ENCODE measurements around the gene EPS15.
"Not testable (repeated sequence)": the region's sequence is repeated elsewhere in the genome, so short reads cannot be mapped to it uniquely, and the experiment has no call there.

Gene EPS15

DNA sequence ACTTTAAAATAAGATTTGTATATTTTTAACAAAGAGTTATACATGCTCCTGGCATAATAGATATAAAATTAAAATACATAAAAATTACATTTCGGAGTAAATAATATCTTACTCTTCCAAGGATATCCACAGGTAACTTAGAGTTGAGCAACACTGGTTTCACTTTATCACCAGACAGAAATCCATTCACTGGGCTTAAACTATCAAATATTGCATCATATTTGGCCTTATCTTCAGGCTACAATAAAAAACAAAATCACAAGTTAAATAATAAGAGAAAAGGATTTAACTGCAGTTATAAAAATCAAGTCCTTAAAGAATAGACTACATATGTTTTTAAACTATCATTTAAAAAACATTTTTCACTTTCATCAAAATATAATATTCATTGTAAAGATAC is 55.5 kb downstream of the EPS15 start:
- no peak for DNase-seq

GRCh38 chr1:51462289-51462688 is 56.8 kb downstream of the EPS15 start:
- DNase-seq: not testable (repeated sequence)

GRCh38 chr1:51454554-51454953 is 64.5 kb downstream of the EPS15 start:
- DNase-seq: no peak

DNA sequence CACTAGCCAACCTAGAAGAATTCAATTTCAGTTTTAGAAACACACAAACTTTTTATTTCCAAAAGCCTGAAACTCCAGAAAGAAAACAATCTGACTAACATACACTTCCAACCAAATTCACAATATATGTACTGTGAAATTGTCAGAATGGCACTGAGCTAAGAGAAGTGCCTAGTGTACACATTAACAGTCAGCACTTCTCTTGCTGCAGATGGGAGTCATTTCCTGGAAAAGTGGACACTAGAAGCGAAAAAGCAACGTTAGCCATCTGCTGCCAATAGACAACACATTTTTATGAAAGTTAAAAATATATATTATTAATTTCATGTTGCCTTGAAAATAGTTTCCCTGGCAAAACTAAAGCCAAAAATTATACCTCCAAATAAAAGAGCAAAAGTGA is 66.1 kb downstream of the EPS15 start:
- DNase-seq: no peak

GRCh38 chr1:51448844-51449454 is 70.1 kb downstream of the EPS15 start:
- not testable (repeated sequence) for DNase-seq

DNA sequence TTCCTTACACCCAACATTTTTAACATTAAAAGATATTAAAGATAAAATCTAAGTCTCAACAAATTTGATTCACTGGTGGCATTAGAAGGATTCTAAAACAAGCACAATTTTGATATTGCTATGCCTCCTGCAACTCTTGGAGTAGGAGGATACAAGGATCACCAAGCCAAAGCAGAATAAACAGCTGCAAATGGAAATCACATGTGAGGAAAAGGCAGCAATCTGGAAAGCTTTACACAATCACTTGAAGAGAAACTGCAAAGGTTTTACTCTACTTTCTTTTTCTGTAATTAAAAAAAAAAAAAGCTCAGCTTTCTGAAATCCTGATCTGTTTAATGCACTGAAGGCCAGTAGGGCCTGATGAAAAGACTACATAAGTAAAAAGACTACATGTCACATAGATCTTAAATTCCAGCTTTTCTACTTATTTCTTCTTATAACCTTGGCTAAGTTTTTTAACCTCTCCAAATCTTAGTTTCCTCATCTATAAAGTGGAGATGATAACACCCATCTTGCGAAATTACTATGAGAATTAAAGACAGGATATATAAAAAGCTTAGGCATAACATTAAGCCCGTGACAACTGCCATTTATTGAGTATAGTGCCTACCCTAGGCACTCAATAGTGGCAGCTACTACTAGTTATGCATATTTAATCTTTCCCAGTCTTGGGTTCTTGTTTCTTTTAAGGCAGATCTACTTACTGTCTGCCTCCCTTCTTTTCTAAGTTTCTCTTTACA is 73.5 kb downstream of the EPS15 start:
- DNase-seq: no peak

DNA sequence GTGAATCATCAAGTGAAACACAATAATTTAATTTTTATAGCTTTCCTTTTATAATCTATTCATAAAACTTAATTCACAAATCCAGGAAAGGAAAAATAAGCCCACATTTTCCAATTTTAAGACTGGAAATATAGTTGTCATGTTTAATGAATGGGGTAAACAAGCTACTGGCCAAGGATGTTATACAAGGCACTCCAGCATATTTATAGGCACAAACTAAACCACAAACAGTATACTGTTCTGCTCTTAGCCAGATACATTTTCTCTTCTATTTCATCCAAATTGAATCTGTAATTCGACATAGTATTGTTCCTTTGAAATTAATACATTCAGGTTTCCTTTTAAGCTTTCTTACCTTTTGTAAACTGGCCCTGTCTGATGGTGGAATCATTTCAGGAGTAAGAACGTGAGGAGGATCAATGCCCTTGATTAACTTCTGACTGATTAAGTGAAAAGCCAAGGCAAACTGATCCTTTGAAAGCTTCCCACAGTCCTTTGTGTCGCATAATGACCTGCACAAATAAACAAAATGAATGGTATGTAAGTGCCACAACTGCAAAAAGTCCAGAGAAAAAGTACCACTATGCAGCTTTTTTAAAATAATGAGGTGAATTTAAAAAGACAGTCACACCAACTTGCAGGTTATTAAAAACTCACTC is 74.4 kb downstream of the EPS15 start:
- DNase-seq: no peak

GRCh38 chr1:51444096-51444495 is 75.0 kb downstream of the EPS15 start:
- no peak for DNase-seq

DNA sequence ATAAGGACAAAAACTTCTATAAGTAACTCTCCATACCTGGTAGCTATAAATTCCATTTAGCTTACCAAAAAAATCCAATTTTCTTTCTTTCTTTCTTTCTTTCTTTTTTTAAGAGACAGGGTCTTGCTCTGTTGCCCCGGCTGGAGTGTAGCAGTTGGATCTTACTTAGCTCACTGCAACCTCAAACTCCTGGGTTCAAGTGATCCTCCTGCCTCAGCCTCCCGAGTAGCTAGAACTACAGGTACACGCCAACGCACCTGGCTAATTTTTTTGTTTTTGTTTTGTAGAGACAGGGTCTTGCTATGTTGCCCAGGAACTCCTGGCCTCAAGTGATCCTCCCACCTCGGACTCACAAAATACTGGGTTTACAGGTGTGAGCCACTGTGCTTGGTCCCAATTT is 75.5 kb downstream of the EPS15 start:
- DNase-seq: no peak

DNA sequence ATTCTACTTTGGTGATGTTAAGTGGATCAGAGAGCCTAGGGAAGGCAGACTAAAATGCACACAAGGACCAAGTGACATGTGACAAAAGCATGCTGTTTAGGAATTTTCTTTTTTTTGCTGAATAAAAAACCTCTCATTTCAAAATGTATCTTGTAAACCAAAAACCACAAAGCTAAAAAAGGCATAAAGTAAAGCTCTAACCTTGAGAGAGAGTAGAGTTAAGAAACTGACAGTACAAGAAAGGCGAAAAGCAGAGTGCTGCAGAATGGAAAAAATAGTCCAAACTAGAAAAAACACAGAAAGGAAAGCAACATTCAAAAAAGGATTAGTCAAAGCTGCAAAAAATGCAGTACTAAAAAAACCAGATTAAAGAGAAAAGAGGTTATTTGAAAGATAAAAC is 76.5 kb downstream of the EPS15 start:
- DNase-seq: no peak

DNA sequence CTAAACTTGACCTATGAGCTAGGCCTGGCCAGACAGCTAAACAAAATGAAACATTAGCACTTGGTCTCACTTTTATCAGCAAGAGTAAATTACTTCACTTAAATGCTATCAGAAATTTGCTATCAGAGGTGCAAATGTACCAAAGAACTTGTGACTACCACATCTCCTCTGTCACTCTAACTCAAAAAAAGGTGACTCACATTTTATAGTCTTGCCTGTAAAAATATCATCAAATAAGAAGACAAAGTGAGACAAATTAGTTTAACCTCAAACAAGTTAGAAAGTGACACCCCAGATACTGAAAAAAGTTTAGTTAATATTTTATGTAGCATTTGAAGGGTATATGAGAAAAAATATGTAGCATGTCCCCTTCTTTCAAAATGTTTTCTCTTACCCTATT is 76.9 kb downstream of the EPS15 start:
- no peak for DNase-seq

DNA sequence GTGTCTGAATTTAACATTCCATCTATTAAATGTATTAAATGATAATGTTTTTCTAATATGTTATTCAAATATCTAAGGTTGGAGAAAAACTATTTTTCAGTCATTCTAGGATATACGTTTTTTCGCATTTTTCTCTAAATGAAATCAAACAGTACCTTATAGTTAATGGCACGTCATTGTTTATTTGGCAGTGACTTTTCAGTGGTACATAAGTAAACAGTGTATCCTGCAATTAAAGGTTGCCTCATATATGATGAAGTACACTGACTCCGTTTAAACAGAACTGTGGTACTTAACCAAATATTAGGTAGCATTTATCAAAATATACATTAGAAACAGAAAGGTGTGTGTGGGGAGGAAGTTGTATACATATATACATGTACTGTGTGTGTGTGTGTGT is 79.2 kb downstream of the EPS15 start:
- no peak for DNase-seq

- no peak for DNase-seq
Measured at GRCh38 chr1:51439053-51439452, 80.0 kb downstream of the EPS15 start.

DNA sequence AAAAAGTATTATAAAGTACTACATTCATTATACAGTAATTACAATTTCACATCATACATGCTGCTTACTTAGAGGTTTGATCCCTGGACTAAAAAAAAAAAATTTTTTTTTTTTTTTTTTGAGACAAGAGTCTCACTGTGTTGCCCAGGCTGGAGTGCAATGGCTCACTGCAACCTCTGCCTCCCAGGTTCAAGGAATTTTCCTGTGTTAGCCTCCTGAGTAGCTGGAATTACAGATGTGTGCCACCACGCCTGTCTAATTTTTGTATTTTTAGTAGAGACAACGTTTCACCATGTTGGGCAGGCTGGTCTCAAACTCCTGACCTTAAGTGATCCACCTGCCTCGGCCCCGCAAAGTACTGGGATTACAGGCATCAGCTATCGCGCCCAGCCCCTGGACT is 81.7 kb downstream of the EPS15 start:
- not testable (repeated sequence) for DNase-seq

DNA sequence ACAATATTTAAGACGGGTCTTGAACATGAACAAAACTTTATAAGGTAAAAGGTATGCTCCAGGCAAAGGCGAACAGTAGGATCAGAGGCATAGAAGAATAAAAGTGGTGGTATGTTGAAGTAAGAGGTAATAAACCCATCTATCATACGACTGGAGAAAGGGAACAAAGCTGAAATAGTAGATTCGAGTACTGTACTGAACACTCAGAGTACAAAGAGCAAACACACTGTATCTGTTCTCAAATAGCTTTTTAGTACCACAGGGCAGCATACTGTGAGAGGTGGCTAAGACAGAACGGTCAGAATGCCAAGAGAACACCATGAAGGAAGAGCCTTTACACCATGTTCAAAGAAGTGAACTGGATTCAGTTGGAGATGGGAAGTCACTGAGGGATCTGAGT is 83.2 kb downstream of the EPS15 start:
- DNase-seq: no peak

- no peak for DNase-seq
Measured at GRCh38 chr1:51433972-51434510, 85.0 kb downstream of the EPS15 start.

DNA sequence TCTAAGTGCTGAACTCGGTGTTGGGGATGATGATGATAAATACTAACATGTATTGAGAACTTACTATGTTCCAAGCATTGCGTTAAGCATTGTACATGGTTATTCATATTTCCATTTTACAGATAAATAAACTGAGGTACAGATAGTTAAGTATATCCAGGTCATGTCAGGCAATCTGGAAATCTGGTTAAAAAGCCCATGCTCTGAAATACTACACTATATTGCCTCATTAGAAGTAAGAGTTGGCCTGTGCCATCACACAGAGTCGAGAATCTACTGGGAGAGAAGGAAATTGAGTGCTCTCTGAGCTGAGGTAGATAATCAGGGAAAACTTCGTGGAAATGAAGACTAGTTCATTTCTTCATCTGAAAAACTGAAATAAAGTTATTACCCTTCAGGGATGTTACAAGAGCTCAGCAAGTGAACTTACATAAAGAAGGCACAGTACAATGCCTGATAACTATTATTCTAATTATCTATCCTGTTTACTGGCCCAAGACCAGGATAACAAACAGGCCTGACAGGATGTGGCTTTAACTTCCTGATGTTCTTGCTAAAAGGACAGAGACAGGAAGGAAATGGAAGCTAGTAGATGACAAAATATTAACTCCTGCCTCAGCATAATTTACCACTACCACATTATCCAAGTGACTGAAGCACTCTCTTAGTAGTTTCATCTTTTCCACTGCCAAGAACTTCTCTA is 85.6 kb downstream of the EPS15 start:
- no peak for DNase-seq

GRCh38 chr1:51432146-51432545 is 86.9 kb downstream of the EPS15 start:
- DNase-seq: no peak

DNA sequence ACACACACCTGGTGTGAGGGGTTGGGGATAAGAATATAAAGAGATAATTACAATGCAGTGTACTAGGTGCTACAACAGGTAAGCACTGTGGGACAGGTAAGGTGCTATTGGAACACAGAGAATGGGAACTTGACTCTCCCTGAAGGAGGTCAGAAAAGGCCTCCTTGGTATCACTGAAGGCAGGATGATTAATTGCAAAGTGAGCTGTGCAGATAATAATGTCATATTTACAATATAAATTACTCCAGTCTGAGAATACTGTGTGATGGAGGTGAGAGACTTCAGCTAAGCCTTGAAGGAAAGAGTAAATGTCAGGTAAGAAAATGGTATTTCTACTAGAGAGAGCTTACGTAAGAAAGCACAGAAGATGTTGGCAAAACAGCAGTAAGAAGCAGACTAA is 91.6 kb downstream of the EPS15 start:
- no peak for DNase-seq

DNA sequence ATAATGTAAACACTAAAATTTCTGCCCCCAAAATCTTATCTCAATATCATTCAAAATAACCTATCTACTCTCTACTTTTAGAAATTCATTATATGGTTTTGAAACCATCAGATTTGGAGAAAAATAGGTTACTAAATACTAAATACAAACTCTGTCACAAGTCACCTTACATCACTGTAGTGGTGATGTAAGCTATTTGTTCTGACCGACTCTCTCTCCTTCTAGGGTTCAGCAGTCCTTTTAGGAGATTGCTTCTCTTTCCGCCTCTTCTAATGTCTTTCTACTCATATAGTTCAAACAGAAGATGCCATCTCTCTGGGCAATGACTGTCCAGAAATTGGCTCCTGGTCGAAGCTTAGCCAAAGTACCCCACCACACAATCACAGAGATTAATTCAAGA is 93.1 kb downstream of the EPS15 start:
- no peak for DNase-seq

DNA sequence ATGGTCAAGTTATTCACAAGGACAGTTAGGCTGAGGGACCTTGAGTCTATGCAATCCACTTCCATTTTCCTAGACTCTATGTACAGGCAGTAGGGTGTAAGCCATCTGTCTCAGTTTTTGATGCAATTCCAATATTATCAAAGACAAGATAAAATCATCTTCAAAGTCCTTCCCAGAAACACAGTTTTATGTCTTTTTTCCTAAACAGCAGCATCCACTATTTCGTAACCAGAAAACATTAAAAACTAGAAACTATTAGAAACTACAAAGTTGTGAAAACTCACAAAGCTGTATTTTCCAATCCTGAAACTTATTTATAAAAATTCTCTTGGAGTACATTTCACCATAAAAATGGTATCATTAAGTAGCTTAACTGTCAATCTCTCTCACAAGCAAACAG is 93.8 kb downstream of the EPS15 start:
- DNase-seq: no peak

- no peak for DNase-seq
Measured at GRCh38 chr1:51423073-51423821, 95.8 kb downstream of the EPS15 start.
